ENCODE data around the gene IL22RA2.

DNA sequence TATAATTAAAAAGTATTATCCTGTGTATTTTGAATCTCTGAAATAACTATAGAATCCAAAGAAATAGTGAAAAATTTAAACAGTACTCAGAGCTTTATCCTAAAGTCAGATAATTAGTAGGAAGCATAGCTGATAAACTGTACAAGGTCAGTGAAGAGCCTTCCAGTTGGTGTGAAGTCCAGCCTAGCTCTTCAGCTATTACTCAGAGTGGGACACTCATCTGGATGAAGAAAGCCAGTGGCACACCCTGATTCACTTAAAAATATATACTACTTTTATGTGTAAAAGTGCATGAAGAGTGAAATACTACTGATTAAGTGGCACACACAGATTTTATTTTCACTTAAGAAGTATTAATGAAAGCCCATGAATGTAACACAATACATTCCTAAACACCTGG is 42.7 kb upstream of the IL22RA2 start:
- TF ChIP-seq, protein P1, sequence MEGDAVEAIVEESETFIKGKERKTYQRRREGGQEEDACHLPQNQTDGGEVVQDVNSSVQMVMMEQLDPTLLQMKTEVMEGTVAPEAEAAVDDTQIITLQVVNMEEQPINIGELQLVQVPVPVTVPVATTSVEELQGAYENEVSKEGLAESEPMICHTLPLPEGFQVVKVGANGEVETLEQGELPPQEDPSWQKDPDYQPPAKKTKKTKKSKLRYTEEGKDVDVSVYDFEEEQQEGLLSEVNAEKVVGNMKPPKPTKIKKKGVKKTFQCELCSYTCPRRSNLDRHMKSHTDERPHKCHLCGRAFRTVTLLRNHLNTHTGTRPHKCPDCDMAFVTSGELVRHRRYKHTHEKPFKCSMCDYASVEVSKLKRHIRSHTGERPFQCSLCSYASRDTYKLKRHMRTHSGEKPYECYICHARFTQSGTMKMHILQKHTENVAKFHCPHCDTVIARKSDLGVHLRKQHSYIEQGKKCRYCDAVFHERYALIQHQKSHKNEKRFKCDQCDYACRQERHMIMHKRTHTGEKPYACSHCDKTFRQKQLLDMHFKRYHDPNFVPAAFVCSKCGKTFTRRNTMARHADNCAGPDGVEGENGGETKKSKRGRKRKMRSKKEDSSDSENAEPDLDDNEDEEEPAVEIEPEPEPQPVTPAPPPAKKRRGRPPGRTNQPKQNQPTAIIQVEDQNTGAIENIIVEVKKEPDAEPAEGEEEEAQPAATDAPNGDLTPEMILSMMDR (IDR thresholded peaks at IDR 0.05; ENCODE audit: insufficient read depth, low read depth, low read length) = no peak
- no peak for TF ChIP-seq EZH2 (IDR thresholded peaks at IDR 0.05; ENCODE audit: insufficient read depth, low read length)

Measured in astrocyte (in vitro differentiated cells and primary cell).